Measurements from ENCODE around the gene PHACTR4.
A peak's percentile ranks its signal among the peaks of the same experiment; 100 is the strongest.
"Not testable (repeated sequence)": the region's sequence is repeated elsewhere in the genome, so short reads cannot be mapped to it uniquely, and the experiment has no call there.

The PHACTR4 gene

GRCh38 chr1:28508435-28508754 is 138.9 kb downstream of the PHACTR4 start:
- Histone ChIP-seq H3K4me3 (ENCODE audit: low read depth, low read length) (peak overlapping the region; percentile 96), H3K36me3 (replicated peaks) (peaks cover 70% of the 10 kb centered on the region), H3K27me3 (replicated peaks) (no peaks in the 10 kb centered on the region), H3K27ac (peak overlapping the region; percentile 88)
- no peak for TF ChIP-seq CTCF (IDR thresholded peaks at IDR 0.05; ENCODE audit: low read depth, low read length, missing control alignments)
- in situ Hi-C loops (cut with HindIII; ENCODE audit: low pct_ligation_motif_present, low sequenced_read_pairs), result no loop called here
- no peak for DNase-seq

- peaks cover 72% of the 10 kb centered on the region for H3K36me3 ChIP-seq (replicated peaks)
- H3K4me3 ChIP-seq (ENCODE audit: low read depth, low read length), result peak overlapping the region; percentile 96
- no peaks in the 10 kb centered on the region for H3K27me3 ChIP-seq (replicated peaks)
- peak overlapping the region; percentile 88 for H3K27ac ChIP-seq
- DNase-seq, result no peak
- TF ChIP-seq CTCF (IDR thresholded peaks at IDR 0.05; ENCODE audit: low read depth, low read length, missing control alignments), result no peak
- in situ Hi-C loops (cut with HindIII; ENCODE audit: low pct_ligation_motif_present, low sequenced_read_pairs), result no loop called here
These were observed 140.2 kb downstream of the PHACTR4 start for GRCh38 chr1:28509705-28510272.

GRCh38 chr1:28510273-28510969 is 140.9 kb downstream of the PHACTR4 start:
- Histone ChIP-seq H3K36me3 (replicated peaks) (peaks cover 72% of the 10 kb centered on the region), H3K4me3 (ENCODE audit: low read depth, low read length) (peak overlapping the region; percentile 96), H3K27ac (peak overlapping the region; percentile 88), H3K27me3 (replicated peaks) (no peaks in the 10 kb centered on the region)
- TF ChIP-seq CTCF (IDR thresholded peaks at IDR 0.05; ENCODE audit: low read depth, low read length, missing control alignments), result no peak
- in situ Hi-C loops (cut with HindIII; ENCODE audit: low pct_ligation_motif_present, low sequenced_read_pairs), result no loop called here
- DNase-seq, result no peak

GRCh38 chr1:28510970-28511440 is 141.5 kb downstream of the PHACTR4 start:
- TF ChIP-seq CTCF (IDR thresholded peaks at IDR 0.05; ENCODE audit: low read depth, low read length, missing control alignments), result no peak
- peaks cover 72% of the 10 kb centered on the region for H3K36me3 ChIP-seq (replicated peaks)
- no peak overlapping the region for H3K4me3 ChIP-seq (ENCODE audit: low read depth, low read length)
- peak overlapping the region; percentile 88 for H3K27ac ChIP-seq
- no peaks in the 10 kb centered on the region for H3K27me3 ChIP-seq (replicated peaks)
- DNase-seq, result no peak
- in situ Hi-C loops (cut with HindIII; ENCODE audit: low pct_ligation_motif_present, low sequenced_read_pairs), result no loop called here

- no peak for TF ChIP-seq CTCF (IDR thresholded peaks at IDR 0.05; ENCODE audit: low read depth, low read length, missing control alignments)
- in situ Hi-C loops (cut with HindIII; ENCODE audit: low pct_ligation_motif_present, low sequenced_read_pairs), result no loop called here
- no peak overlapping the region for H3K27ac ChIP-seq
- no peaks in the 10 kb centered on the region for H3K27me3 ChIP-seq (replicated peaks)
- H3K4me3 ChIP-seq (ENCODE audit: low read depth, low read length), result no peak overlapping the region
- DNase-seq, result no peak
- H3K36me3 ChIP-seq (replicated peaks), result peaks cover 61% of the 10 kb centered on the region
These were observed 142.6 kb downstream of the PHACTR4 start for GRCh38 chr1:28512058-28512611.

- in situ Hi-C loops (cut with HindIII; ENCODE audit: low pct_ligation_motif_present, low sequenced_read_pairs); H3K27ac ChIP-seq; DNase-seq; H3K27me3 ChIP-seq (replicated peaks); H3K4me3 ChIP-seq (ENCODE audit: low read depth, low read length): not testable (repeated sequence)
- peaks cover 38% of the 10 kb centered on the region for H3K36me3 ChIP-seq (replicated peaks)
These were observed 144.9 kb downstream of the PHACTR4 start for GRCh38 chr1:28514445-28514933.

Measured in brain microvascular endothelial cell (primary cell).